WERI-Rb-1 (cell line): ENCODE measurements around the gene USB1.

Experiments
- DNase-seq: peaks from one replicate; pipeline ENCODE4 v3.0.0-alpha.2; 2020
- H3K27ac ChIP-seq: fragments of 250-450 bp; sonication (Bioruptor Pico); 2 replicates; pipeline ENCODE4 v1.5.1; 2020; ENCODE audit warnings: mild to moderate bottlenecking, moderate library complexity
- H3K27me3 ChIP-seq: fragments of 250-450 bp; sonication (Bioruptor Pico); 2 replicates; pipeline ENCODE4 v1.5.1; 2021; ENCODE audit warnings: mild to moderate bottlenecking, low read depth, moderate library complexity; ENCODE audit not compliant: insufficient read depth, severe bottlenecking
- H3K36me3 ChIP-seq: fragments of 250-450 bp; sonication (Bioruptor Pico); 2 replicates; pipeline ENCODE4 v1.5.1; 2020; ENCODE audit warnings: mild to moderate bottlenecking, moderate library complexity
- H3K4me3 ChIP-seq: 2 replicates; pipeline ENCODE4 v1.5.1; 2011; ENCODE audit warnings: low read depth, mild to moderate bottlenecking, control low read depth, low read length
- H3K9me3 ChIP-seq: fragments of 250-450 bp; sonication (Bioruptor Pico); 2 replicates; pipeline ENCODE4 v1.5.1; 2021; ENCODE audit warnings: mild to moderate bottlenecking, moderate library complexity; ENCODE audit not compliant: severe bottlenecking
- CTCF ChIP-seq: IDR thresholded peaks from 2 replicates; pipeline ENCODE4 v1.5.1; 2011; ENCODE audit warnings: low read depth, mild to moderate bottlenecking, control low read depth, inconsistent platforms, low read length

USB1 gene

GRCh38 chr16:57996406-57997175 lies 4.6 kb upstream of the USB1 start:
- TF ChIP-seq CTCF: no peak
- no peaks in the 10 kb centered on the region for H3K9me3 ChIP-seq
- no peaks in the 10 kb centered on the region for H3K27me3 ChIP-seq
- no peak for DNase-seq
- H3K27ac ChIP-seq: no peak overlapping the region
- peaks cover 9% of the 10 kb centered on the region for H3K36me3 ChIP-seq
- H3K4me3 ChIP-seq: no peak overlapping the region

DNA sequence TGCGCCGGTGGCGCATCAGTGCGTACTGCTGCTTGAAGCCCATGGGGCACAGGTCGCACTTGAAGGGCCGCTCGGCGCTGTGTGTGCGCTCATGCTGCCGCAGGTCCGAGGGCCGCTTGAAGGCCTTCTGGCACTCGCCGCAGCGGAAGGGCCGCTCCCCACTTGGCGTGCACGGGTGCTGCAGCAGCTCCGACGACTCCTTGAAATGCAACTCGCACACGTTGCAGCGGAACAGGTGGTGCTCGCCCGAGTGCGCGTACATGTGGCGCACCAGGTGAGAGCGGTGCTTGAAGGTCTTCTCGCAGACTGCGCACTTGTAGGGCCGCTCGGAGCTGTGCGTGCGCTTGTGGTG lies 4.1 kb upstream of the USB1 start:
- peaks cover 9% of the 10 kb centered on the region for H3K36me3 ChIP-seq
- no peak for DNase-seq
- TF ChIP-seq CTCF: no peak

GRCh38 chr16:57997528-57998265 lies 3.5 kb upstream of the USB1 start:
- Histone ChIP-seq H3K9me3 (no peaks in the 10 kb centered on the region), H3K4me3 (no peak overlapping the region), H3K36me3 (peaks cover 13% of the 10 kb centered on the region), H3K27me3 (no peaks in the 10 kb centered on the region), H3K27ac (no peak overlapping the region)
- no peak for TF ChIP-seq CTCF
- no peak for DNase-seq

More for the DNA sequence above, 4.1 kb upstream of the USB1 start:
- no peaks in the 10 kb centered on the region for H3K9me3 ChIP-seq
- no peak overlapping the region for H3K27ac ChIP-seq
- H3K27me3 ChIP-seq: no peaks in the 10 kb centered on the region
- H3K4me3 ChIP-seq: no peak overlapping the region

DNA sequence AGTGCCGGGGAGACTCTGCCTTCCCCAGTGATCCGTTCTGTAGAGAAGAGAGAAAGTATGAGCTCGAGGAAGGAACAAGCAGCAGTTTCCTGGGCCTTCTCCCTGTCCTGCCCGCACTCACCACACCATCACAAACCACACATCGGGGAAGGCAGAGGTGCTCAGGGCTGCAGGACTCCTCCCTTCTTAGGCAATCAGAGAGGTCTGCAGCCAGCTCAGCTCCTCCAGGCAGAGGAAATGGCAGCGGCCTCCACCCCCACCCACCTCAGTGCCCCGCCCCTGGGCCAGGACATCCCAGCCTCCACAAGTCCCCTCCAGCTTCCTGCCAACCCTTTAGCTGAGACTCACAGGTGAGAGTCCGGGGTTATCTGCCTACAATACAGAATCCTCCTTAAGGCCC lies 2.7 kb upstream of the USB1 start:
- peaks cover 16% of the 10 kb centered on the region for H3K36me3 ChIP-seq
- H3K27ac ChIP-seq: no peak overlapping the region
- no peak overlapping the region for H3K4me3 ChIP-seq
- no peak for TF ChIP-seq CTCF
- H3K9me3 ChIP-seq: no peaks in the 10 kb centered on the region
- H3K27me3 ChIP-seq: no peaks in the 10 kb centered on the region
- no peak for DNase-seq

- Histone ChIP-seq H3K36me3 (peaks cover 16% of the 10 kb centered on the region), H3K9me3 (no peaks in the 10 kb centered on the region), H3K27me3 (no peaks in the 10 kb centered on the region), H3K4me3 (no peak overlapping the region), H3K27ac (no peak overlapping the region)
- no peak for DNase-seq
- no peak for TF ChIP-seq CTCF
Observed at GRCh38 chr16:57998992-57999365, 2.2 kb upstream of the USB1 start.
